GM18505 (cell line): ENCODE data around the gene FTO.

ENCODE experiments used
- ATAC-seq: cut with Tn5 transposase; IDR thresholded peaks from one replicate; pipeline ENCODE4 v1.9.1; 2021; ENCODE audit not compliant: unreplicated experiment
- POLR2A ChIP-seq: IDR thresholded peaks from 4 replicates; pipeline ENCODE4 v1.6.1; 2011; ENCODE audit warnings: borderline replicate concordance; ENCODE audit not compliant: insufficient read depth, insufficient read length; ENCODE audit errors: extremely low read depth

FTO gene

DNA sequence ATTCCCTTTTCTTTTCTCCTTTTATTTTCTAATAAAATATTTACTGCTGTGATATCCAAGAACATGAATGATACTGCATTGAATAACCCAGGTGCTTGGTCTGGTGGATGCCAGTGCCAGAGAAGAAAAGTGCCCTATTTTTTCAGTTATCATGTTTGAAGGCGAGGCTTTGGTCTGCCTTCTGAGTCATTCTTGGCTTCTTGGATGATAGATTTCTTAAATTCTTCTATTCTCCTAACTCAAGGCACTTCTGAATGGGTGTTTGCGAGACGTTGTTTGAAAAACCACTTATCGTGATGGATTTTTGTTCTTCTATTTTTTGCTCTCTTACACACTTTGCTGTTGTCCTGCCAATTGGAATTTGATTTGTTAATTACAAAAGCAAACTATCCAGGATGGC, 66.7 kb downstream of the FTO start:
- no peak for ATAC-seq

DNA sequence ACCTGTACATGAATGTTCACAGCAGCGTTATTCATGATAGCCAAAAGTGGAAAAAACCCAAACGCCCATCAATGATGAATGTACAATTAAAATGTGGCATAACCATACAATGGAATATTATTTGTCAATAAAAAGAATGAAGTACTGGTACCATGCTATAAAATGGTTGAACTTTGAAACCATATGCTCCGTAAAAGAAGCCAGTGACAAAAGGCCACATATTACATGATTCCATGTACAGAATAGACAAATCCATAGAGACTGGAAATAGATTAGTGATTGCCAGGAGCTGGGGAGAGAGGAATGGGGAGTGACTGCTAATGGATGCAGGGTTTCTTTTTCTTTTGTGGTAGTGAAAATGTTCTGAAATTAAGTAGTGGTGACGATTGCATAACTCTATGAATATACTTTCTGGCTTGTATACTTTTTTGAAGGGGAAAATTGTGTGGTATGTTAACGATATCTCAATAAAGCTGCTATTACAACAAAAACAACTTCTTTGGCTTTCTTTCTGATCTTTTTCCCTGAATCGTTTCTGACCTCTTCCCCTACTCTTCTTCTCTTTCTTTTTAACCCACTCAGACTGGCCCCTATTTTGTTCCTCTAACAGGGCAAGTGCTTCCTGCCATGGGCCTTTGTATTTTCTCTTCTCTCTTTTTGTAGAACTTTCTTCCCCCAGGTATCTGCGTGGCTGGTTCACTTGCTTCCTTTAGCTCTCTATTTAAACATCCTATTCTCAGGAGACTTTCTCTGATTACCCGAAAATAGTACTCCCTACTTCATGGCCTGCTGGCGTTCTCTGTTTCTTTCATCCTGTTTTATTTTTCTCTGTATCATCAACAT, 67.9 kb downstream of the FTO start:
- no peak for TF ChIP-seq POLR2A
- ATAC-seq = no peak

More for the DNA sequence above, 66.7 kb downstream of the FTO start:
- no peak for TF ChIP-seq POLR2A

DNA sequence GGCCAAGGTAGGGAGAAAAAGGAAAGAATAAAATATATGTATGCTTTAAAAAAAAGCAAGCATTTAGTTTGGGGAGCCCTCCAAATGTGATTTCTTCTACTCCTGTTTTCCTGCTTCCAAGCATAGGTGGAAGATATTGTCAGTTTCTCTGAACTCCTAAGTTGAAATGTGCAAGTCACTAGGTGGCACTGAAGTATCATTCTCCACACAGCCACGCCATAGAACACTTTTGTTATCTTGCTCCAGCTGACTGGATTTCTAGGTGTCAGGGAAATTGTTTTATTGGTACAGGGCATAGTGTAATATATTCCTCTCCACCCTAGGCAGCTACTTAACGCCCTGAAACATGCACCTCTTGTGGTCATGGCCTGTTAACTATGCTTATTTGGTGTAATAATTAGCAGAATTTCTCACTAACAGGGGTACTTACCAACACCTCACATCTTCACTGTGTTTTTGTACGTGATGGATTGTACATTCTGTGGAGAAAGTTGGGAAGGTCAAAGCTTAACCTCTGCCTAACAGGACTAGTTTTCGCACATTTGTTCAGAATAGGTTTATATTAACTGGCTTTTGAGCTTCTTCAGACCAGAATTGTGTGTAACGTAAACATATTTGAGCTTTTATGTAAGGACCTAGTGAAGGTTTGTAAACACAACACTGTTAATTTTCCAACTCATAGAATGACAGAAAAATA, 69.3 kb downstream of the FTO start:
- no peak for ATAC-seq
- no peak for TF ChIP-seq POLR2A

DNA sequence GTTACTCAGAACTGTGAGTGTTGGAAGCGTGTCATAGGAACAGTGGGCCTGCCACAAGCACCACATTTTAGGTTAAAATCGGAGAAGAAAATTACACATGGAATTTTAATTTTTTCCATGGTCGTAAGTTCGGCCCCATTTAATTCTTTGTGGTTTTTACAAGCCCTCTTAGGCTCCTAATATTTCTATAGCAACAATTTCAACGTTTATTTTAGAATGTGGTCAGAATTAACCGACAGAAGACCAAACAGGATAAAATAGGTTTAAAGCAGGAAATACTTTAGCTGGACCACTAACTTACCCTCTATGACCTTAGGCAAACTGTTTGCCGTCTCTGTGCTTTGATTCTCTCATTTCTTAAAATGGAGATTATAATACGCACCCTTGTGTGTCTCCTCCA, 69.9 kb downstream of the FTO start:
- TF ChIP-seq POLR2A = no peak
- ATAC-seq = no peak

DNA sequence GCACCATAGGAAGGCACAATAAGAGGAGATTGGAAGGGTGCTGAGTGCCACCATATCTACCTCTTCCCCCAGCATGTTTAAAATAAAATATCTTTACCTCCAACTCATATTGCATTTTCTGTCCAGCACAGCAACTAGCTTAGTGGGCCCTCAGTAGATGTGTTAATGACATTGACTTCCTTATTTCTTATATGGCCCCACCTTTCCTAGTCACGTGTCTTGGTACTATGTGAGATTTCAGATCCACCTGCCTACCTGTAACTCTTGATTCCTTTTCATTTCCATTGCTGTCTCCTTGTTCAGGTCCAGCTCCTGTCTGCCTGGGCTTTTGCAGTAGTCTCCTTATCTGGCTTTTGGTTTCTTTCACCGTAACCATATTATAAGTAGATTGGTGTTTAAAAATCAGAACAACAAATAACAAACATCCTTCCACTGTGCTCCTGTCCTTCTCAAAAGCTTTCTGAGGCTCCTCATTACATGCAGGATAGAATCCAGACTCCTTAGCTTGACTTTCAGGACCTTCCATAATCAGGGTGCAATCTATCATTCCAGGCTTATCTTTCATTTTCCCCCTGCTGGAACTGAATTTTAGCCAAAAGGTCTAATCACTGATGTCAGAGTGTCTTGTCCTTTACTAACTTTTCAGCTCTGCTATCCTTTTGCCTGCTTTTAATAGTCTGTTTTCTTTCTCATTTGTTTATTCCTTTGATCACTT, 71.3 kb downstream of the FTO start:
- no peak for TF ChIP-seq POLR2A
- ATAC-seq = no peak

DNA sequence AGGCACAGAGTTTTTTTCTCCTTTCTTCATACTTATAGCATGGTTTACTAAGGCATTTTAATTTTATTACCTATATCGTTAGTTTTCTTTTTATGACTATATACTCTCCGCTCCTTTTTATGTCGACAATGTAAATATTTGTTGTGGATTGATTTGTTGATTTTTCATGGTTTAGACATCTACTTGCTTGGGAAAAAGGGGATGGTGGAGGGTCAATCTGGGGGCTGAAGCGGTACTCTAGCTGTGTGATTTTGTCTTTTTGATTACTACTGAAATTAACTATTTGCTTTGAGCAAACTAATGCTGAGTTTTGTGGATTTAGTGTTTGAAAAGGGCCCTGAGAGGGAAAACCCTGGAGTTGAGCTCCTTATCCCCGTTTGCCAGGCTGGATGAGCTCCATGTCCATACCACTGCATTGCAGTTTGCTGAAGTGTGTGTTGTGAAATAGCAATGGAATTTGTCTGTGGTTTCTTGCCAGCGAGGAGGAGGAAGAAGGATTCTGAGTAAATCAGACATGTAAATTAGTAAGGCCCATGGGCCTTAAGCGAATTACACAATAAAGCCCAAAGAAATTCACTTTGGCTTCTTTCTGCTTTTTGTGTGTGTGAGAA, 72.0 kb downstream of the FTO start:
- TF ChIP-seq POLR2A = no peak

DNA sequence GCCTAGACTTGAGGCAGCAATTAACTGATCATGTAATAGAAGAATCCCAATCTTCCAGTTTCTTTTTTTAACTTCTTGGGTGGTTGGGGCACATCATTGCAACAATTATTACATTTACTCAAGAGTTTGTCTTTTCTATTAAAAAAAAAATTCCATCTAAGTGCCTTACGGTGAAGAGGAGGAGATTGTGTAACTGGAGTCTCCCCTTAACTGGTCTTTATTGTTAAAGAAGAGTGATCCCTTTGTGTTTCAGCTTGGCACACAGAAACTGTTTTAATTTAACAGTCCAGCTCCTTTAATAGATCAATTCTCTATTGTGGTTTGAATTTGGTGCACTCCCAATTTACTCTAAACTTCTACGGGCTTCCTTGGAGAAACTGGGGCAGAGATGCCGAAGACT, 75.2 kb downstream of the FTO start:
- ATAC-seq = no peak

More for the DNA sequence above, 72.0 kb downstream of the FTO start:
- ATAC-seq = no peak

DNA sequence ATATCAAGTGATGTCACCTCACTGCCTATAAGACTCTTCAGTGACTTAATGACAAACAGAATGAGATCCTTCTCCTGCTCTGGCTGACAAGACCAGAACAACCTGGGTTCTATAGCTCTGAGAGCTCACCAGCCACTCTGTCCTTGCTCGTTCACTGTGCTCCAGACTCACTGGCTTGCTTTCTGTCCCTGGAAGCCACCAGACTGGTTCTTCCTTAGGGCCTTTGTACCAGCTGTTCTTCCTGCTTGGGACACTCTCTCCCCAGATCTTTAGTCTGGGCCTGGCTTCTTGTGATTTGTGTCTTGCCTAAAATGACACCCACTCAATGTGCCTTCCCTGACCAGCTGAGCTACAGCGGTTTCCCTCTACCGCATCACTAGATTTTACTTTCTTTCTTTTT, 76.1 kb downstream of the FTO start:
- TF ChIP-seq POLR2A = no peak
- ATAC-seq = no peak

More for the DNA sequence above, 75.2 kb downstream of the FTO start:
- TF ChIP-seq POLR2A = no peak

DNA sequence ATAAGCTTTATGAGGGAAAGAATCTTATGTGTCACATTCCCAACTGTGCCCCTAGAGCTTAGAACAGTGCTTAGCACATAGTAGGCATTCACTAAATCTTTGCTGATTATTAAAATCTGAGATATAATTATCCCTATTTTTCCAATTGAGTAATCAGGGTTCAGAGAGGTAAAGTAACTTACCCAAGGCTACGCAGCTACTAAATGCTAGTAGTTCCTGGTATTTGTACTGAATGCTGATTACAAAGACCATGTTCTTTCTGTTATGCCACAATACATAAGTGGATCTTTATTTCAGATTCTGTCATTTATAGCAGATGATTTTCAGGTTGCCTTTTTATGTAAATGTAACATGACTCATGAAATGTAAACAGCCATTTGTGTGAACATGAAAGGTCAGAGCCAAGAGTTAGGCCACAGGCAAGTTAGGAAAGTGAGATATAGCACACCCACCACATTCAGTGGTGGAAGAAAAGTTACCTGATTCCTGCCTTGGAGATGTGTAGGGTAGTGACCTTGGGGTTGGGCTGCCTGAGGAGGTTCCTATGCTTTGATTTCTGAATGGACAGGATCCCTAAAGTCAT, 77.2 kb downstream of the FTO start:
- ATAC-seq = no peak
- TF ChIP-seq POLR2A = no peak

DNA sequence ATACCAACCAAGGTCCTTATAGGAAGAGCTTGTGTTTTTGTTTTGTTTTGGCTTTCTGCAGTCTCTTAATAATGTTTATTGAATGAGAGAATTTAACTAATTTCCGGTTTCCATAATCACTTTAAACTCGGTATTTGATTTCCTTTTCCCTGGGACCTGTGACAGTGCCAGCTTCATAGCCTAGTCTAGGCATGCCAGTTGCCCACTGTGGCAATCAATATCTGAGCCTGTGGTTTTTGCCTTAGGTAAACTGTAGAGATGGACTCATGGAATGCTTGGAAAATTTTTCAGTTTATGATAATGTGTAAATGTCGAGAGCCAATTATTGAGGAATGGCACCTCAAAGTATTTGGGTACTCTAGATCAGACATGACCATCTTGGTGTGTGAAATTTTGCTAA, 78.2 kb downstream of the FTO start:
- ATAC-seq = no peak
- no peak for TF ChIP-seq POLR2A

DNA sequence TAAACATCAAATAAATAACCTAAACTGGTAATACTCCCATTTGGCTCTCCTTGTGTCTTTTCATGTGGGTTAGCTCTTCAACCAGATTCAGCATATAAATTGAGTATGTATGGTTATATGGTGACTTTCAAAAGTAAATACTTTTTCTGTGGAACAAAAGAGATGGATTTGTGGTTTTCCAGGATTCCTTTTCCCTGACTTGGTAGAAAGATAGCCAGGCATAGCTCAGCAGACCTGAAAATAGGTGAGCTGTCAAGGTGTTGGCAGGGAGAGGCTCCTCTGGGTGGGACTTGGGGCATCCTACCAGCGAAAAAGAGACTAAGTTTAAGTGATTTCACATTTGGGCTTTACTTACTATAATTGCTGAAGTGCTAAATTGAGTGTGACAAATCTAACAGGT, 80.3 kb downstream of the FTO start:
- no peak for TF ChIP-seq POLR2A
- ATAC-seq = no peak

DNA sequence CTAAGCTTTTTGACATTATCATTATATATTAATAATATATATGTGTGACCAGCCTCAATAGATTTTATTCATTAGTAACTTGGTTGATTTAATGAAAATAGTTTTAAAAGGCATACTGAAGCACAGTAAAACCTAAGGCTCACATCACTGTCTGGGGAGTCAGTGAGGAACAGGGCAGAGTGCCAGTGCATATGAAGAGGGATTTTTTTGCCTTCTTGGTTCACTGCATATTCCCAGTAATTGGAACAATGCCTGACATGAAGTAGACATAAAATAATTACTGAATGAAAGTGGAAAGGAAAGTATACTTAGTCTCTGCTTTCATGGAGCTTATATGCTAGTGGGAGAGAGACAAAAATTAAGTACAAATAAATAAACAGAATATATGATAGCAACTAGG, 81.1 kb downstream of the FTO start:
- ATAC-seq = no peak
- no peak for TF ChIP-seq POLR2A

DNA sequence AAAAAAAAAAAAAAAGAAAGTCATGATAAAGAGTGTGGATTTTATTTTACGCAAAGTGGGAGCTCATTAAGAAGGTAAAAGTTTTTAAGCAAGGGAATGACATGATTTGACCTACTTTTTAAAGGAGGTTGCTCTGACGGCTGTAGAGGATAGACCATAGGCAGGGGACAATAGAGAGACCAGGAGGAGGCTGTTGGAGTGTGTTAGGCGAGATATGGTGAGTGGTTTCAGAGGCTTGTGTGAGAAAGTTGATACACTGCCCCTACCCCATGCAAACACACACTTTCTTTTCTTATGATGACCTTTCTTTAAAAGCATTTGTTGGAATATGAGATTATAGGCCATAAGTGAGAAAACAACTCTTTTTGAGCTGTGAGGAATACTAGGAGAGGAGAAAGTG, 82.0 kb downstream of the FTO start:
- no peak for ATAC-seq
- no peak for TF ChIP-seq POLR2A
